CD1c-positive myeloid dendritic cell (primary cell): ENCODE data around the gene TFB2M.
"Not testable (repeated sequence)": the region's sequence is repeated elsewhere in the genome, so short reads cannot be mapped to it uniquely, and the experiment has no call there.

Source experiments
- DNase-seq: peaks from one replicate; pipeline ENCODE4 v3.0.0-alpha.2; 2016; ENCODE audit errors: extremely low spot score

The TFB2M gene

GRCh38 chr1:246566128-246566812 lies at the start of gene TFB2M, which contains the start of gene CNST:
TFB2M (minus strand) TSS chr1:246566261; CDS start chr1:246566138, 123 bp downstream.
CNST (plus strand) TSS chr1:246566456; CDS start chr1:246591563, 25,107 bp downstream.
- DNase-seq, result peak; percentile 98

GRCh38 chr1:246613096-246613758 lies 47.2 kb upstream of the TFB2M start:
- DNase-seq, result no peak

GRCh38 chr1:246609632-246610031 lies 43.6 kb upstream of the TFB2M start:
- DNase-seq, result peak; percentile 13

- DNase-seq, result peak; percentile 91
Measured at GRCh38 chr1:246608616-246609376, 42.7 kb upstream of the TFB2M start.

GRCh38 chr1:246607462-246607861 lies 41.4 kb upstream of the TFB2M start:
- peak; percentile 9 for DNase-seq

GRCh38 chr1:246605231-246605630 lies 39.2 kb upstream of the TFB2M start:
- DNase-seq, result not testable (repeated sequence)

- DNase-seq, result no peak
Measured at GRCh38 chr1:246602194-246602593, 36.1 kb upstream of the TFB2M start.

- no peak for DNase-seq
Measured at GRCh38 chr1:246600579-246600978, 34.5 kb upstream of the TFB2M start.

GRCh38 chr1:246599315-246599714 lies 33.3 kb upstream of the TFB2M start:
- DNase-seq, result no peak

GRCh38 chr1:246597971-246598370 lies 31.9 kb upstream of the TFB2M start:
- DNase-seq, result no peak

GRCh38 chr1:246597340-246597739 lies 31.3 kb upstream of the TFB2M start:
- DNase-seq, result no peak

- no peak for DNase-seq
Measured at GRCh38 chr1:246595146-246595545, 29.1 kb upstream of the TFB2M start.

GRCh38 chr1:246592695-246593094 lies 26.6 kb upstream of the TFB2M start:
- no peak for DNase-seq

- no peak for DNase-seq
Measured at GRCh38 chr1:246591958-246592357, 25.9 kb upstream of the TFB2M start.

- DNase-seq, result no peak
Measured at GRCh38 chr1:246591504-246591903, 25.4 kb upstream of the TFB2M start.

GRCh38 chr1:246591047-246591446 lies 25.0 kb upstream of the TFB2M start:
- no peak for DNase-seq

GRCh38 chr1:246589919-246590318 lies 23.9 kb upstream of the TFB2M start:
- not testable (repeated sequence) for DNase-seq

GRCh38 chr1:246588159-246588721 lies 22.2 kb upstream of the TFB2M start:
- no peak for DNase-seq

- DNase-seq, result peak; percentile 69
Measured at GRCh38 chr1:246587606-246588005, 21.5 kb upstream of the TFB2M start.

- no peak for DNase-seq
Measured at GRCh38 chr1:246587032-246587431, 21.0 kb upstream of the TFB2M start.

GRCh38 chr1:246583448-246584185 lies 17.6 kb upstream of the TFB2M start:
- DNase-seq, result no peak

GRCh38 chr1:246583056-246583440 lies 17.0 kb upstream of the TFB2M start:
- no peak for DNase-seq
